Breast epithelium (tissue), 4 donors: ENCODE data around the gene WDR43. TPM values are rescaled to one million over a fixed set of nuclear protein-coding genes. Genes with fewer than 3 reads are reported as not detected.
A peak's percentile ranks its signal among the peaks of the same experiment; 100 is the strongest.

Source experiments
- DNase-seq, 2 donors: peaks; one replicate each; pipeline ENCODE4 v3.0.0-alpha.2; 2019; ENCODE audit warnings: low spot score in 2 of 2
- H3K27ac ChIP-seq, 2 donors: fragments of 200-600 bp; sonication (generic) in 1 of 2; one replicate each; pipeline ENCODE4 v1.5.1; 2016 to 2019; ENCODE audit warnings: mild to moderate bottlenecking in 1 of 2
- H3K27me3 ChIP-seq, 2 donors: fragments of 200-600 bp; sonication (generic) in 1 of 2; one replicate each; pipeline versions ENCODE4 v1.5.1 to v1.6.0; 2017 to 2019; ENCODE audit warnings: control low read depth in 1 of 2, mild to moderate bottlenecking in 1 of 2
- H3K36me3 ChIP-seq: fragments of 200-600 bp; one replicate; pipeline ENCODE4 v1.5.1; 2019
- H3K4me1 ChIP-seq, 2 donors: fragments of 200-600 bp; sonication (generic); one replicate each; pipeline ENCODE4 v1.5.1; 2016 to 2019; ENCODE audit warnings: control low read depth in 1 of 2
- H3K4me3 ChIP-seq, 3 donors: fragments of 200-600 bp; sonication (generic); 1 replicate in 2 of 3; 2 replicates in 1 of 3; pipeline ENCODE4 v1.5.1; 2016 to 2019; ENCODE audit warnings: mild to moderate bottlenecking in 3 of 3, moderate library complexity in 2 of 3
- H3K9me3 ChIP-seq, 2 donors: fragments of 200-600 bp; sonication (generic) in 1 of 2; one replicate each; pipeline ENCODE4 v1.5.1; 2016 to 2019; ENCODE audit warnings: control low read depth in 1 of 2
- POLR2A ChIP-seq: fragments of 450-650 bp; IDR thresholded peaks from one replicate; pipeline ENCODE4 v1.6.1; 2016; ENCODE audit warnings: antibody characterized with exemption, mild to moderate bottlenecking, moderate library complexity
- POLR2AphosphoS5 ChIP-seq, 3 donors: sonication (generic); formaldehyde crosslinking; IDR thresholded peaks; one replicate each; pipeline ENCODE4 v1.6.1; 2017; ENCODE audit warnings: antibody characterized with exemption in 3 of 3
- intact Hi-C: fragments of 100-400 bp; cut with DNase I; formaldehyde crosslinking; loops from one replicate; pipeline ENCODE4 v1.15.1; 2023; ENCODE audit warnings: low total_unique reads
- total RNA-seq, 3 donors: library from RNA; depleted of rRNA; stranded (reverse); fragments of >200 nt; gene quantifications; one replicate each; pipeline ENCODE4 v1.1.0, GENCODE V29; 2016
- TF ChIP-seq, protein P1 (sequence below), 3 donors: fragments of 450-650 bp; IDR thresholded peaks; one replicate each; pipeline ENCODE4 v1.5.1; 2016 to 2017; ENCODE audit warnings: antibody characterized with exemption in 3 of 3, mild to moderate bottlenecking in 3 of 3, moderate library complexity in 3 of 3

Gene WDR43
- total RNA-seq, 3 donors from 2014 or later: 55.1 to 67.8 (median 64.5) TPM

- intact Hi-C loops: no loop called here
- Histone ChIP-seq H3K27me3 (no peaks in the 10 kb centered on the region), H3K9me3 (peaks cover 0 to 4% of the 10 kb centered on the region in 2 donors), H3K4me1 (peaks cover 0 to 9% of the 10 kb centered on the region in 2 donors), H3K4me3 (no peak overlapping the region), H3K36me3 (no peaks in the 10 kb centered on the region), H3K27ac (no peak overlapping the region)
- no peak for DNase-seq
- TF ChIP-seq POLR2AphosphoS5 (IDR thresholded peaks at IDR 0.05) (no peak), POLR2A (no peak)
- TF ChIP-seq, protein P1, sequence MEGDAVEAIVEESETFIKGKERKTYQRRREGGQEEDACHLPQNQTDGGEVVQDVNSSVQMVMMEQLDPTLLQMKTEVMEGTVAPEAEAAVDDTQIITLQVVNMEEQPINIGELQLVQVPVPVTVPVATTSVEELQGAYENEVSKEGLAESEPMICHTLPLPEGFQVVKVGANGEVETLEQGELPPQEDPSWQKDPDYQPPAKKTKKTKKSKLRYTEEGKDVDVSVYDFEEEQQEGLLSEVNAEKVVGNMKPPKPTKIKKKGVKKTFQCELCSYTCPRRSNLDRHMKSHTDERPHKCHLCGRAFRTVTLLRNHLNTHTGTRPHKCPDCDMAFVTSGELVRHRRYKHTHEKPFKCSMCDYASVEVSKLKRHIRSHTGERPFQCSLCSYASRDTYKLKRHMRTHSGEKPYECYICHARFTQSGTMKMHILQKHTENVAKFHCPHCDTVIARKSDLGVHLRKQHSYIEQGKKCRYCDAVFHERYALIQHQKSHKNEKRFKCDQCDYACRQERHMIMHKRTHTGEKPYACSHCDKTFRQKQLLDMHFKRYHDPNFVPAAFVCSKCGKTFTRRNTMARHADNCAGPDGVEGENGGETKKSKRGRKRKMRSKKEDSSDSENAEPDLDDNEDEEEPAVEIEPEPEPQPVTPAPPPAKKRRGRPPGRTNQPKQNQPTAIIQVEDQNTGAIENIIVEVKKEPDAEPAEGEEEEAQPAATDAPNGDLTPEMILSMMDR (IDR thresholded peaks at IDR 0.05): no peak
Observed at GRCh38 chr2:28978606-28979005, 84.1 kb downstream of the WDR43 start.

- intact Hi-C loops: no loop called here
- Histone ChIP-seq H3K27ac (no peak overlapping the region), H3K27me3 (no peaks in the 10 kb centered on the region), H3K4me1 (peaks cover 0 to 9% of the 10 kb centered on the region in 2 donors), H3K9me3 (peaks cover 0 to 4% of the 10 kb centered on the region in 2 donors), H3K4me3 (no peak overlapping the region), H3K36me3 (no peaks in the 10 kb centered on the region)
- TF ChIP-seq POLR2AphosphoS5 (IDR thresholded peaks at IDR 0.05): no peak
- TF ChIP-seq, protein P1 (IDR thresholded peaks at IDR 0.05): no peak
- no peak for TF ChIP-seq POLR2A
- DNase-seq: no peak
Observed at GRCh38 chr2:28979041-28979440, 84.6 kb downstream of the WDR43 start.

GRCh38 chr2:28979576-28980366, 85.3 kb downstream of the WDR43 start:
- intact Hi-C loops: no loop called here
- H3K4me1 ChIP-seq: peaks cover 0 to 9% of the 10 kb centered on the region in 2 donors
- no peaks in the 10 kb centered on the region for H3K9me3 ChIP-seq
- no peak overlapping the region for H3K27ac ChIP-seq
- TF ChIP-seq, protein P1 (IDR thresholded peaks at IDR 0.05): no peak
- no peak for TF ChIP-seq POLR2A
- no peak for TF ChIP-seq POLR2AphosphoS5 (IDR thresholded peaks at IDR 0.05)
- no peaks in the 10 kb centered on the region for H3K36me3 ChIP-seq
- no peak overlapping the region for H3K4me3 ChIP-seq
- no peaks in the 10 kb centered on the region for H3K27me3 ChIP-seq
- DNase-seq: no peak

- H3K4me3 ChIP-seq: no peak overlapping the region
- DNase-seq: no peak
- peak overlapping the region; percentile 23 to 26 for H3K27ac ChIP-seq
- TF ChIP-seq POLR2A: no peak
- TF ChIP-seq, protein P1 (IDR thresholded peaks at IDR 0.05): no peak
- no peak for TF ChIP-seq POLR2AphosphoS5 (IDR thresholded peaks at IDR 0.05)
- H3K27me3 ChIP-seq: no peaks in the 10 kb centered on the region
- no peaks in the 10 kb centered on the region for H3K36me3 ChIP-seq
- H3K4me1 ChIP-seq: peaks cover 0 to 9% of the 10 kb centered on the region in 2 donors
- intact Hi-C loops: no loop called here
- no peaks in the 10 kb centered on the region for H3K9me3 ChIP-seq
Observed at GRCh38 chr2:28980368-28981015, 86.0 kb downstream of the WDR43 start.

- peaks cover 0 to 9% of the 10 kb centered on the region in 2 donors for H3K4me1 ChIP-seq
- DNase-seq: peak in 1 of 2 donors; percentile 41
- H3K27ac ChIP-seq: peak within 1 kb of the TSS; percentile 23 to 26
- TF ChIP-seq POLR2AphosphoS5 (IDR thresholded peaks at IDR 0.05): no peak
- TF ChIP-seq, protein P1 (IDR thresholded peaks at IDR 0.05): no peak
- TF ChIP-seq POLR2A: no peak
- H3K27me3 ChIP-seq: no peaks in the 10 kb centered on the region
- no peaks in the 10 kb centered on the region for H3K36me3 ChIP-seq
- intact Hi-C loops: no loop called here
- H3K4me3 ChIP-seq: no peak within 1 kb of the TSS
- no peaks in the 10 kb centered on the region for H3K9me3 ChIP-seq
Observed at GRCh38 chr2:28981016-28981441, 86.6 kb downstream of the WDR43 start, which contains the start of gene TOGARAM2. Gene TOGARAM2 (plus strand): TSS chr2:28981298. CDS start chr2:28994835, 13,537 bp downstream.
